Cerebellar cortex (tissue), 1 donor: ENCODE data around the gene OCA2.

Source experiments
- DNase-seq: peaks from one replicate; pipeline ENCODE4 v3.0.0-alpha.2; 2015; ENCODE audit warnings: low spot score

The OCA2 gene

GRCh38 chr15:28104326-28104725 lies 5.2 kb upstream of the OCA2 start:
- no peak for DNase-seq

GRCh38 chr15:28103831-28104230 lies 4.7 kb upstream of the OCA2 start:
- DNase-seq = no peak

- DNase-seq = no peak
Observed at GRCh38 chr15:28101983-28102441, 2.9 kb upstream of the OCA2 start.

GRCh38 chr15:28101201-28101600 lies 2.1 kb upstream of the OCA2 start:
- DNase-seq = no peak

GRCh38 chr15:28100516-28101195 lies 1.5 kb upstream of the OCA2 start:
- no peak for DNase-seq

- no peak for DNase-seq
Observed at GRCh38 chr15:28099555-28100140, 533 bp upstream of the OCA2 start.

- DNase-seq = no peak
Observed at GRCh38 chr15:28098360-28098765, 752 bp downstream of the OCA2 start.

- DNase-seq = no peak
Observed at GRCh38 chr15:28097656-28098359, 1.3 kb downstream of the OCA2 start.

GRCh38 chr15:28096670-28097431 lies 2.3 kb downstream of the OCA2 start:
- DNase-seq = no peak

GRCh38 chr15:28096411-28096669 lies 2.8 kb downstream of the OCA2 start:
- DNase-seq = no peak

GRCh38 chr15:28094732-28095521 lies 4.2 kb downstream of the OCA2 start:
- DNase-seq = no peak

GRCh38 chr15:28093752-28094535 lies 5.2 kb downstream of the OCA2 start:
- no peak for DNase-seq

- DNase-seq = no peak
Observed at GRCh38 chr15:28091313-28091712, 7.8 kb downstream of the OCA2 start.

GRCh38 chr15:28086175-28086703 lies 12.9 kb downstream of the OCA2 start:
- peak; percentile 58 for DNase-seq

GRCh38 chr15:28085489-28086174 lies 13.5 kb downstream of the OCA2 start:
- DNase-seq = no peak

GRCh38 chr15:28084547-28084946 lies 14.6 kb downstream of the OCA2 start:
- DNase-seq = no peak

- no peak for DNase-seq
Observed at GRCh38 chr15:28082891-28083684, 16.0 kb downstream of the OCA2 start.

- no peak for DNase-seq
Observed at GRCh38 chr15:28081594-28081993, 17.5 kb downstream of the OCA2 start.

- DNase-seq = no peak
Observed at GRCh38 chr15:28080386-28080785, 18.7 kb downstream of the OCA2 start.
